OCI-LY7 (cell line): ENCODE data around the gene GRIA4.

Experiments used
- EZH2phosphoT487 ChIP-seq: fragments of 200-600 bp; sonication (generic); IDR thresholded peaks from 2 replicates; pipeline ENCODE4 v1.6.1; 2018; ENCODE audit warnings: low read depth, borderline replicate concordance, mild to moderate bottlenecking, mixed run types, antibody characterized with exemption, low read length, moderate library complexity, mixed read lengths
- TF ChIP-seq, protein P1 (sequence below): fragments of 200-600 bp; sonication (generic); conservative IDR thresholded peaks from 2 replicates; pipeline ENCODE4 v1.5.1; 2014; ENCODE audit warnings: mild to moderate bottlenecking, antibody characterized with exemption, low read length, moderate library complexity, mixed read lengths

DNA sequence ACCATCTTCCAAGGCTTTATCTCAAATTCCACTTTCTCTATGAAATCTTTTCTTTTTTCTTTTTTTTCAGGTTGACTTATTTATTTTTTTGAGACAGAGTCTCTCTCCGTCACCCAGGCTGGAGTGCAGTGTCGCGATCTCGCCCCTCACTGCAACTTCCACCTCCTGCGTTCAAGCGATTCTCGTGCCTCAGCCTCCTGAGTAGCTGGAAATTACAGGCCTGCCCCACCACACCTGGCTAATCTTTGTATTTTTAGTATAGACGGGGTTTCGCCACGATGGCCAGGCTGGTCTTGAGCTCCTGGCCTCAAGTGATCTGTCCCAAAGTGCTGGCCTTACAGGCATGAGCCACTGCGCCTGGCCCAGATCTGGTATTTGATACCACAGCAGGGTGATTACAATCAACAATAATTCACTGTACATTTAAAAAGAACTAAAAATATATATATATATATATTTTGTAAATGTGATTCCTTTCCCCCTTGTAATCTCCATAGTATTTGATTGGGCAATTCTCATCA, 290.7 kb downstream of the GRIA4 start:
- TF ChIP-seq, protein P1, sequence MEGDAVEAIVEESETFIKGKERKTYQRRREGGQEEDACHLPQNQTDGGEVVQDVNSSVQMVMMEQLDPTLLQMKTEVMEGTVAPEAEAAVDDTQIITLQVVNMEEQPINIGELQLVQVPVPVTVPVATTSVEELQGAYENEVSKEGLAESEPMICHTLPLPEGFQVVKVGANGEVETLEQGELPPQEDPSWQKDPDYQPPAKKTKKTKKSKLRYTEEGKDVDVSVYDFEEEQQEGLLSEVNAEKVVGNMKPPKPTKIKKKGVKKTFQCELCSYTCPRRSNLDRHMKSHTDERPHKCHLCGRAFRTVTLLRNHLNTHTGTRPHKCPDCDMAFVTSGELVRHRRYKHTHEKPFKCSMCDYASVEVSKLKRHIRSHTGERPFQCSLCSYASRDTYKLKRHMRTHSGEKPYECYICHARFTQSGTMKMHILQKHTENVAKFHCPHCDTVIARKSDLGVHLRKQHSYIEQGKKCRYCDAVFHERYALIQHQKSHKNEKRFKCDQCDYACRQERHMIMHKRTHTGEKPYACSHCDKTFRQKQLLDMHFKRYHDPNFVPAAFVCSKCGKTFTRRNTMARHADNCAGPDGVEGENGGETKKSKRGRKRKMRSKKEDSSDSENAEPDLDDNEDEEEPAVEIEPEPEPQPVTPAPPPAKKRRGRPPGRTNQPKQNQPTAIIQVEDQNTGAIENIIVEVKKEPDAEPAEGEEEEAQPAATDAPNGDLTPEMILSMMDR = no peak
- TF ChIP-seq EZH2phosphoT487 = no peak
